HAP-1 (cell line): Measurements from ENCODE around the gene PRKG2.

Source experiments
- DNase-seq, 2 experiments: peaks; one replicate each; pipeline ENCODE4 v3.0.0-alpha.2; 2016 to 2020; ENCODE audit warnings: low spot score in 2 of 2
- H3K27me3 ChIP-seq: fragments of 250-450 bp; sonication (Bioruptor Pico); 2 replicates; pipeline ENCODE4 v1.5.1; 2020; ENCODE audit warnings: low read depth, mild to moderate bottlenecking, moderate library complexity
- H3K36me3 ChIP-seq: fragments of 250-450 bp; sonication (Bioruptor Pico); replicated peaks from 2 replicates; pipeline ENCODE4 v1.5.1; 2020; ENCODE audit warnings: mild to moderate bottlenecking
- H3K4me1 ChIP-seq: fragments of 250-450 bp; sonication (Bioruptor Pico); 2 replicates; pipeline ENCODE4 v1.5.1; 2020; ENCODE audit warnings: mild to moderate bottlenecking
- H3K4me3 ChIP-seq: fragments of 250-450 bp; sonication (Bioruptor Pico); 2 replicates; pipeline ENCODE4 v1.5.1; 2020; ENCODE audit warnings: mild to moderate bottlenecking, moderate library complexity
- H3K9me3 ChIP-seq: fragments of 250-450 bp; sonication (Bioruptor Pico); 2 replicates; pipeline ENCODE4 v1.5.1; 2020; ENCODE audit warnings: mild to moderate bottlenecking, moderate library complexity
- in situ Hi-C: fragments of 300-500 bp; cut with MboI; formaldehyde crosslinking; loops from 3 replicates; pipeline ENCODE4 v1.14.3; 2020; ENCODE audit warnings: low sequenced_read_pairs, inconsistent platforms, mixed read lengths

PRKG2 gene

GRCh38 chr4:81214881-81215868 is at the start of gene PRKG2:
Gene PRKG2, minus strand, starts transcription at chr4:81215222. Its CDS starts 10,175 bp downstream, at chr4:81205047.
- Histone ChIP-seq H3K36me3 (no peaks in the 10 kb centered on the region), H3K27me3 (peaks cover 41% of the 10 kb centered on the region), H3K4me1 (no peaks in the 10 kb centered on the region), H3K4me3 (no peak within 1 kb of the TSS), H3K9me3 (no peaks in the 10 kb centered on the region)
- in situ Hi-C loops: no loop called here
- DNase-seq: peak in 1 of 2 experiments; percentile 9

GRCh38 chr4:81260443-81261101 is 45.5 kb upstream of the PRKG2 start:
- Histone ChIP-seq H3K4me3 (no peak overlapping the region), H3K27me3 (no peaks in the 10 kb centered on the region), H3K9me3 (no peaks in the 10 kb centered on the region), H3K36me3 (no peaks in the 10 kb centered on the region), H3K4me1 (no peaks in the 10 kb centered on the region)
- peak in 1 of 2 experiments; percentile 11 for DNase-seq
- in situ Hi-C loops: no loop called here

- no peak for DNase-seq
- H3K9me3 ChIP-seq: no peaks in the 10 kb centered on the region
- no peaks in the 10 kb centered on the region for H3K27me3 ChIP-seq
- no peaks in the 10 kb centered on the region for H3K36me3 ChIP-seq
- in situ Hi-C loops: no loop called here
- H3K4me1 ChIP-seq: no peaks in the 10 kb centered on the region
- no peak overlapping the region for H3K4me3 ChIP-seq
Observed at GRCh38 chr4:81258841-81259550, 44.0 kb upstream of the PRKG2 start.

- in situ Hi-C loops: no loop called here
- no peak overlapping the region for H3K4me3 ChIP-seq
- H3K9me3 ChIP-seq: no peaks in the 10 kb centered on the region
- no peak for DNase-seq
- H3K27me3 ChIP-seq: no peaks in the 10 kb centered on the region
- H3K4me1 ChIP-seq: no peaks in the 10 kb centered on the region
- H3K36me3 ChIP-seq: no peaks in the 10 kb centered on the region
Observed at GRCh38 chr4:81257816-81258215, 42.8 kb upstream of the PRKG2 start.

GRCh38 chr4:81257021-81257420 is 42.0 kb upstream of the PRKG2 start:
- Histone ChIP-seq H3K36me3 (no peaks in the 10 kb centered on the region), H3K4me3 (no peak overlapping the region), H3K9me3 (no peaks in the 10 kb centered on the region), H3K27me3 (no peaks in the 10 kb centered on the region), H3K4me1 (no peaks in the 10 kb centered on the region)
- DNase-seq: no peak
- in situ Hi-C loops: no loop called here

GRCh38 chr4:81256059-81256970 is 41.3 kb upstream of the PRKG2 start:
- Histone ChIP-seq H3K4me1 (no peaks in the 10 kb centered on the region), H3K36me3 (no peaks in the 10 kb centered on the region), H3K9me3 (no peaks in the 10 kb centered on the region), H3K27me3 (no peaks in the 10 kb centered on the region), H3K4me3 (no peak overlapping the region)
- in situ Hi-C loops: no loop called here
- no peak for DNase-seq

GRCh38 chr4:81255524-81255923 is 40.5 kb upstream of the PRKG2 start:
- in situ Hi-C loops: no loop called here
- DNase-seq: no peak
- no peak overlapping the region for H3K4me3 ChIP-seq

GRCh38 chr4:81250430-81250829 is 35.4 kb upstream of the PRKG2 start:
- no peaks in the 10 kb centered on the region for H3K36me3 ChIP-seq
- no peaks in the 10 kb centered on the region for H3K4me1 ChIP-seq
- H3K9me3 ChIP-seq: no peaks in the 10 kb centered on the region
- H3K4me3 ChIP-seq: no peak overlapping the region
- in situ Hi-C loops: no loop called here
- no peaks in the 10 kb centered on the region for H3K27me3 ChIP-seq
- DNase-seq: no peak

More at GRCh38 chr4:81255524-81255923, 40.5 kb upstream of the PRKG2 start:
- Histone ChIP-seq H3K4me1 (no peaks in the 10 kb centered on the region), H3K36me3 (no peaks in the 10 kb centered on the region), H3K9me3 (no peaks in the 10 kb centered on the region), H3K27me3 (no peaks in the 10 kb centered on the region)

GRCh38 chr4:81245218-81246009 is 30.4 kb upstream of the PRKG2 start:
- no peaks in the 10 kb centered on the region for H3K36me3 ChIP-seq
- H3K4me3 ChIP-seq: no peak overlapping the region
- no peak for DNase-seq
- no peaks in the 10 kb centered on the region for H3K27me3 ChIP-seq
- H3K4me1 ChIP-seq: no peaks in the 10 kb centered on the region
- in situ Hi-C loops: no loop called here
- H3K9me3 ChIP-seq: no peaks in the 10 kb centered on the region

GRCh38 chr4:81237791-81238190 is 22.8 kb upstream of the PRKG2 start:
- H3K9me3 ChIP-seq: no peaks in the 10 kb centered on the region
- no peaks in the 10 kb centered on the region for H3K4me1 ChIP-seq
- no peaks in the 10 kb centered on the region for H3K36me3 ChIP-seq
- no peak for DNase-seq
- in situ Hi-C loops: no loop called here
- no peak overlapping the region for H3K4me3 ChIP-seq
- H3K27me3 ChIP-seq: no peaks in the 10 kb centered on the region

- no peak for DNase-seq
- Histone ChIP-seq H3K4me1 (no peaks in the 10 kb centered on the region), H3K9me3 (no peaks in the 10 kb centered on the region), H3K27me3 (no peaks in the 10 kb centered on the region), H3K4me3 (no peak overlapping the region), H3K36me3 (no peaks in the 10 kb centered on the region)
- in situ Hi-C loops: no loop called here
Observed at GRCh38 chr4:81235982-81236749, 21.1 kb upstream of the PRKG2 start.

GRCh38 chr4:81227968-81228367 is 12.9 kb upstream of the PRKG2 start:
- no peaks in the 10 kb centered on the region for H3K27me3 ChIP-seq
- DNase-seq: peak; percentile 14 to 20
- in situ Hi-C loops: no loop called here
- H3K4me1 ChIP-seq: no peaks in the 10 kb centered on the region; the same call in 1 of the 2 replicates
- no peaks in the 10 kb centered on the region for H3K9me3 ChIP-seq
- H3K4me3 ChIP-seq: no peak overlapping the region
- no peaks in the 10 kb centered on the region for H3K36me3 ChIP-seq
